Progenitor cell of endocrine pancreas (in vitro differentiated cells): Measurements from ENCODE around the gene KAT6B. TPM values are rescaled to one million over a fixed set of nuclear protein-coding genes. Genes with fewer than 3 reads are reported as not detected.

Experiments used
- DNase-seq: peaks from one replicate; pipeline ENCODE4 v3.0.0; 2021; ENCODE audit warnings: low spot score; ENCODE audit not compliant: unreplicated experiment
- H3K27ac Mint-ChIP-seq: 2 replicates; pipeline ENCODE4 v1.8.0; 2021; ENCODE audit warnings: mild to moderate bottlenecking, moderate library complexity, mixed read lengths
- H3K27me3 Mint-ChIP-seq: 2 replicates; pipeline ENCODE4 v1.8.0; 2021; ENCODE audit warnings: mixed read lengths
- H3K36me3 Mint-ChIP-seq: 2 replicates; pipeline ENCODE4 v1.8.0; 2022; ENCODE audit warnings: mixed read lengths; ENCODE audit not compliant: insufficient read depth
- H3K4me1 Mint-ChIP-seq: 2 replicates; pipeline ENCODE4 v1.8.0; 2021; ENCODE audit warnings: low read depth, mixed read lengths
- H3K4me3 Mint-ChIP-seq: 2 replicates; pipeline ENCODE4 v1.8.0; 2021; ENCODE audit warnings: low read depth, mild to moderate bottlenecking, moderate library complexity, mixed read lengths
- H3K9me3 Mint-ChIP-seq: 2 replicates; pipeline ENCODE4 v1.8.0; 2021; ENCODE audit warnings: low read depth, mixed read lengths
- total RNA-seq: library from RNA; stranded (reverse); gene quantifications from 2 replicates; pipeline ENCODE4 v1.2.1, GENCODE V29; 2021
- TF ChIP-seq, protein P1 (sequence below): fragments of 200-600 bp; sonication (generic); IDR thresholded peaks from one replicate; pipeline ENCODE4 v1.5.0; 2021; ENCODE audit warnings: antibody characterized with exemption, mild to moderate bottlenecking; ENCODE audit not compliant: unreplicated experiment

The KAT6B gene
- total RNA-seq, 1 donor from 2014 or later, result 75.4 TPM

- Mint-ChIP-seq H3K9me3 (no peaks in the 10 kb centered on the region), H3K4me3 (peak overlapping the region; percentile 4), H3K27ac (peak overlapping the region; percentile 22), H3K36me3 (peaks cover 12% of the 10 kb centered on the region), H3K27me3 (no peaks in the 10 kb centered on the region), H3K4me1 (peaks cover 62% of the 10 kb centered on the region)
- TF ChIP-seq, protein P1, sequence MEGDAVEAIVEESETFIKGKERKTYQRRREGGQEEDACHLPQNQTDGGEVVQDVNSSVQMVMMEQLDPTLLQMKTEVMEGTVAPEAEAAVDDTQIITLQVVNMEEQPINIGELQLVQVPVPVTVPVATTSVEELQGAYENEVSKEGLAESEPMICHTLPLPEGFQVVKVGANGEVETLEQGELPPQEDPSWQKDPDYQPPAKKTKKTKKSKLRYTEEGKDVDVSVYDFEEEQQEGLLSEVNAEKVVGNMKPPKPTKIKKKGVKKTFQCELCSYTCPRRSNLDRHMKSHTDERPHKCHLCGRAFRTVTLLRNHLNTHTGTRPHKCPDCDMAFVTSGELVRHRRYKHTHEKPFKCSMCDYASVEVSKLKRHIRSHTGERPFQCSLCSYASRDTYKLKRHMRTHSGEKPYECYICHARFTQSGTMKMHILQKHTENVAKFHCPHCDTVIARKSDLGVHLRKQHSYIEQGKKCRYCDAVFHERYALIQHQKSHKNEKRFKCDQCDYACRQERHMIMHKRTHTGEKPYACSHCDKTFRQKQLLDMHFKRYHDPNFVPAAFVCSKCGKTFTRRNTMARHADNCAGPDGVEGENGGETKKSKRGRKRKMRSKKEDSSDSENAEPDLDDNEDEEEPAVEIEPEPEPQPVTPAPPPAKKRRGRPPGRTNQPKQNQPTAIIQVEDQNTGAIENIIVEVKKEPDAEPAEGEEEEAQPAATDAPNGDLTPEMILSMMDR, result no peak
- DNase-seq, result no peak
Measured at GRCh38 chr10:75020168-75020567, 193.8 kb downstream of the KAT6B start.

DNA sequence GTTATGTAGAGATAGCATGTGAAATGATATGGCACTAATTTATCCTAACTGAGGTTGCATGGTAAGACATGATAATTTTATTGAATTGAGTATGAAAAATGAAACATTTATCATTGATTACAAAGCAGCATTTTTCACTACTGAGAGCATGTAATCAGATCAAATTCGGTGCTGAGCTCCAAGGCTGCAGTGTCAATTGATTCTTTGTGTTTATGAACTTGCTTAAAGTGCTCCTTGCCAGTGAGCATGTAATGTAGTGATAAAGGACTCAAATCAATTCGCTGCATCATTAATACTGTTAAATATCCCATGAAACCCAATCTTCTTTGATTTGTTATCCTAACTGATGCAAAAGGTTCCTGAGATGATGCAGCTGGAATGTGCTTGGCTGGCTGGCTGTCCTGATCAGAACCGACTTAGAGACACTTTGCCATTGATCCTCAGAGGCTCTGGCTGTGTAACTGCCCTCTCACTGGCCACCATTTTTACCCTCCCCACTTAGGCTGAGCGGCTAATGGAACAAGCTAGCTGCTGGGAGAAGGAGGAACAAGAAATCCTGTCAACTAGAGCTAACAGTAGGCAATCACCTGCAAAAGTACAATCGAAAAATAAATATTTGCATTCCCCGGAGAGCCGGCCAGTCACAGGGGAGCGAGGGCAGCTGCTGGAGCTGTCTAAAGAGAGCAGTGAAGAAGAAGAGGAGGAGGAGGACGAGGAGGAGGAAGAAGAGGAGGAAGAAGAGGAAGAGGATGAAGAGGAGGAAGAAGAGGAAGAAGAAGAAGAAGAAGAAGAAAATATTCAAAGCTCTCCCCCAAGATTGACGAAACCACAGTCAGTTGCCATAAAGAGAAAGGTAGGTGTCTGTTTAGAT, 195.2 kb downstream of the KAT6B start:
- Mint-ChIP-seq H3K9me3 (no peaks in the 10 kb centered on the region), H3K36me3 (peaks cover 17% of the 10 kb centered on the region), H3K4me3 (peak overlapping the region; percentile 53), H3K27ac (peak overlapping the region; percentile 96), H3K27me3 (no peaks in the 10 kb centered on the region), H3K4me1 (peaks cover 56% of the 10 kb centered on the region)
- TF ChIP-seq, protein P1, result no peak
- peak; percentile 31 for DNase-seq

GRCh38 chr10:75023074-75023473, 196.7 kb downstream of the KAT6B start:
- no peaks in the 10 kb centered on the region for H3K9me3 Mint-ChIP-seq
- H3K36me3 Mint-ChIP-seq, result peaks cover 19% of the 10 kb centered on the region
- H3K27me3 Mint-ChIP-seq, result no peaks in the 10 kb centered on the region
- peaks cover 51% of the 10 kb centered on the region for H3K4me1 Mint-ChIP-seq
- no peak for DNase-seq
- TF ChIP-seq, protein P1, result no peak
- peak overlapping the region; percentile 96 for H3K27ac Mint-ChIP-seq
- H3K4me3 Mint-ChIP-seq, result no peak overlapping the region

DNA sequence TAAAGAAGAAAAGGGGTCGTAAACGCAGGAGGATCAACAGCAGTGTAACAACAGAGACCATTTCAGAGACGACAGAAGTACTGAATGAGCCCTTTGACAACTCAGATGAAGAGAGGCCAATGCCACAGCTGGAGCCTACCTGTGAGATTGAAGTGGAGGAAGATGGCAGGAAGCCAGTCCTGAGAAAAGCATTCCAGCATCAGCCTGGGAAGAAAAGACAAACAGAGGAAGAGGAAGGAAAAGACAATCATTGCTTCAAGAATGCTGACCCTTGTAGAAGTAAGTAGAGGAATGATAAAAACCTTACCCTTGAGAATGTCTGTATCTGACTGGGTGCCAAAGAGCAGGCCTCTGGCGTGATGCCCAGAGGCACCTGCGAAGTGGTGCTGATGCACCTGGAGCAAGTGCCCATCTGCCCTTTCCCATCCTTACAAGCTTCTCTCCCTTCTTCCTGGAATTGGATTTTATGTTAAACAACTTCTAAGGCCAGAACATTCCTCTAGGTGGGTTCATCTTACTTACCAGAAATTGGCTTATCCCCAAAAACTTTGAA, 198.6 kb downstream of the KAT6B start:
- DNase-seq, result no peak
- H3K27ac Mint-ChIP-seq, result no peak overlapping the region
- no peak overlapping the region for H3K4me3 Mint-ChIP-seq
- H3K9me3 Mint-ChIP-seq, result no peaks in the 10 kb centered on the region
- H3K36me3 Mint-ChIP-seq, result peaks cover 39% of the 10 kb centered on the region
- TF ChIP-seq, protein P1, result no peak
- H3K27me3 Mint-ChIP-seq, result no peaks in the 10 kb centered on the region
- H3K4me1 Mint-ChIP-seq, result peaks cover 44% of the 10 kb centered on the region

- Mint-ChIP-seq H3K27ac (no peak overlapping the region), H3K27me3 (no peaks in the 10 kb centered on the region), H3K4me3 (no peak overlapping the region), H3K36me3 (peaks cover 48% of the 10 kb centered on the region), H3K4me1 (peaks cover 26% of the 10 kb centered on the region), H3K9me3 (no peaks in the 10 kb centered on the region)
- no peak for DNase-seq
- TF ChIP-seq, protein P1, result no peak
Measured at GRCh38 chr10:75028049-75028448, 201.6 kb downstream of the KAT6B start.
